SU-DHL-6 (cell line): ENCODE data around the gene TMEM143.

Experiments
- CTCF ChIP-seq: fragments of 200-600 bp; sonication (generic); IDR thresholded peaks from one replicate; pipeline ENCODE4 v1.5.1; 2017; ENCODE audit warnings: antibody characterized with exemption, mild to moderate bottlenecking, low read length, moderate library complexity; ENCODE audit not compliant: insufficient read depth, poor library complexity, severe bottlenecking
- EZH2phosphoT487 ChIP-seq: fragments of 200-600 bp; sonication (generic), shearing (Covaris generic); conservative IDR thresholded peaks from 2 replicates; pipeline ENCODE4 v1.6.1; 2018; ENCODE audit warnings: mild to moderate bottlenecking, antibody characterized with exemption, low read length, moderate library complexity, mixed read lengths

- TF ChIP-seq CTCF (no peak), EZH2phosphoT487 (no peak)
Observed at GRCh38 chr19:48348045-48348444, 15.7 kb downstream of the TMEM143 start.
